Thoracic aorta (tissue), 2 donors: ENCODE data around the gene DNASE1L2. TPM values are rescaled to one million over a fixed set of nuclear protein-coding genes. Genes with fewer than 3 reads are reported as not detected.

ENCODE experiments used
- ATAC-seq: fragments of 150-250 bp; one replicate; pipeline ENCODE4 v1.8.0; 2017; ENCODE audit warnings: low read depth; ENCODE audit not compliant: insufficient number of reproducible peaks, low FRiP score
- DNase-seq: peaks from one replicate; pipeline ENCODE4 v3.0.0-alpha.2; 2020; ENCODE audit warnings: low spot score
- H3K27ac ChIP-seq, 2 donors: fragments of 200-600 bp; sonication (generic); 1 replicate in 1 of 2; 2 replicates in 1 of 2; pipeline ENCODE4 v1.5.1; 2016; ENCODE audit warnings: mild to moderate bottlenecking in 2 of 2, moderate library complexity in 2 of 2
- H3K27me3 ChIP-seq: fragments of 200-600 bp; sonication (generic); replicated peaks from 2 replicates; pipeline ENCODE4 v1.6.0; 2016; ENCODE audit warnings: mild to moderate bottlenecking; ENCODE audit not compliant: insufficient read depth
- H3K36me3 ChIP-seq: fragments of 200-600 bp; sonication (generic); one replicate; pipeline ENCODE4 v1.5.1; 2016
- H3K4me1 ChIP-seq, 2 donors: fragments of 200-600 bp; sonication (generic); 1 replicate in 1 of 2; 2 replicates in 1 of 2; pipeline versions ENCODE4 v1.5.1 to v1.6.0; 2016; ENCODE audit warnings: low read depth in 2 of 2, mild to moderate bottlenecking in 1 of 2; ENCODE audit not compliant: control insufficient read depth in 1 of 2
- H3K4me3 ChIP-seq: fragments of 200-600 bp; sonication (generic); 2 replicates; pipeline ENCODE4 v1.5.1; 2016; ENCODE audit warnings: mild to moderate bottlenecking
- H3K9me3 ChIP-seq: fragments of 200-600 bp; sonication (generic); 2 replicates; pipeline ENCODE4 v1.5.1; 2016
- CTCF ChIP-seq: fragments of 200-600 bp; sonication (generic); IDR thresholded peaks from one replicate; pipeline ENCODE4 v1.5.1; 2019; ENCODE audit warnings: antibody characterized with exemption
- total RNA-seq, 2 donors: library from RNA; depleted of rRNA; stranded (reverse); fragments of >200 nt; gene quantifications; one replicate each; pipeline versions ENCODE4 v1.1.0 to v1.2.3, GENCODE V29; 2016

DNASE1L2 gene
- total RNA-seq, 2 donors from 2014 or later = 2.3 to 10.7 TPM

- ATAC-seq = no peak
- no peak overlapping the region for H3K4me3 ChIP-seq
Observed at GRCh38 chr16:2278956-2279800, 42.9 kb downstream of the DNASE1L2 start.

GRCh38 chr16:2280461-2280860 is 44.2 kb downstream of the DNASE1L2 start:
- H3K36me3 ChIP-seq = peaks cover 16% of the 10 kb centered on the region
- H3K27ac ChIP-seq = no peak overlapping the region
- ATAC-seq = no peak
- H3K4me1 ChIP-seq = no peaks in the 10 kb centered on the region
- TF ChIP-seq CTCF = no peak
- H3K27me3 ChIP-seq = no peaks in the 10 kb centered on the region
- DNase-seq = no peak
- H3K9me3 ChIP-seq = no peaks in the 10 kb centered on the region
- H3K4me3 ChIP-seq = no peak overlapping the region

More at GRCh38 chr16:2278956-2279800, 42.9 kb downstream of the DNASE1L2 start:
- Histone ChIP-seq H3K27ac (no peak overlapping the region), H3K9me3 (no peaks in the 10 kb centered on the region), H3K4me1 (no peaks in the 10 kb centered on the region), H3K36me3 (peaks cover 16% of the 10 kb centered on the region), H3K27me3 (no peaks in the 10 kb centered on the region)
- TF ChIP-seq CTCF = no peak
- no peak for DNase-seq

GRCh38 chr16:2280981-2281542 is 44.8 kb downstream of the DNASE1L2 start:
- ATAC-seq (no peak), DNase-seq (no peak)
- no peaks in the 10 kb centered on the region for H3K9me3 ChIP-seq
- no peak overlapping the region for H3K27ac ChIP-seq
- peaks cover 16% of the 10 kb centered on the region for H3K36me3 ChIP-seq
- H3K27me3 ChIP-seq = no peaks in the 10 kb centered on the region
- no peak for TF ChIP-seq CTCF
- H3K4me1 ChIP-seq = no peaks in the 10 kb centered on the region
- H3K4me3 ChIP-seq = no peak overlapping the region

- no peak overlapping the region for H3K4me3 ChIP-seq
- H3K27ac ChIP-seq = no peak overlapping the region
- H3K27me3 ChIP-seq = no peaks in the 10 kb centered on the region
- no peak for TF ChIP-seq CTCF
- no peaks in the 10 kb centered on the region for H3K4me1 ChIP-seq
- DNase-seq (no peak), ATAC-seq (no peak)
- H3K9me3 ChIP-seq = no peaks in the 10 kb centered on the region
- H3K36me3 ChIP-seq = peaks cover 19% of the 10 kb centered on the region
Observed at GRCh38 chr16:2282262-2282661, 46.0 kb downstream of the DNASE1L2 start.

- H3K27me3 ChIP-seq = no peaks in the 10 kb centered on the region
- H3K4me1 ChIP-seq = no peaks in the 10 kb centered on the region
- H3K27ac ChIP-seq = no peak overlapping the region
- ATAC-seq (no peak), DNase-seq (no peak)
- no peak overlapping the region for H3K4me3 ChIP-seq
- no peaks in the 10 kb centered on the region for H3K9me3 ChIP-seq
- H3K36me3 ChIP-seq = peaks cover 16% of the 10 kb centered on the region
- TF ChIP-seq CTCF = no peak
Observed at GRCh38 chr16:2282866-2283555, 46.8 kb downstream of the DNASE1L2 start.
